Urothelium cell line (cell line): Measurements from ENCODE around the gene TRIP11.

Source experiments
- DNase-seq: peaks from one replicate; pipeline ENCODE4 v3.0.0; 2011; ENCODE audit warnings: low spot score, mixed read lengths
- FAIRE-seq: peaks from 2 replicates; lab custom pipeline; 2011; peaks lifted over from hg19 to GRCh38; lab: Jason Lieb, UNC

TRIP11 gene

DNA sequence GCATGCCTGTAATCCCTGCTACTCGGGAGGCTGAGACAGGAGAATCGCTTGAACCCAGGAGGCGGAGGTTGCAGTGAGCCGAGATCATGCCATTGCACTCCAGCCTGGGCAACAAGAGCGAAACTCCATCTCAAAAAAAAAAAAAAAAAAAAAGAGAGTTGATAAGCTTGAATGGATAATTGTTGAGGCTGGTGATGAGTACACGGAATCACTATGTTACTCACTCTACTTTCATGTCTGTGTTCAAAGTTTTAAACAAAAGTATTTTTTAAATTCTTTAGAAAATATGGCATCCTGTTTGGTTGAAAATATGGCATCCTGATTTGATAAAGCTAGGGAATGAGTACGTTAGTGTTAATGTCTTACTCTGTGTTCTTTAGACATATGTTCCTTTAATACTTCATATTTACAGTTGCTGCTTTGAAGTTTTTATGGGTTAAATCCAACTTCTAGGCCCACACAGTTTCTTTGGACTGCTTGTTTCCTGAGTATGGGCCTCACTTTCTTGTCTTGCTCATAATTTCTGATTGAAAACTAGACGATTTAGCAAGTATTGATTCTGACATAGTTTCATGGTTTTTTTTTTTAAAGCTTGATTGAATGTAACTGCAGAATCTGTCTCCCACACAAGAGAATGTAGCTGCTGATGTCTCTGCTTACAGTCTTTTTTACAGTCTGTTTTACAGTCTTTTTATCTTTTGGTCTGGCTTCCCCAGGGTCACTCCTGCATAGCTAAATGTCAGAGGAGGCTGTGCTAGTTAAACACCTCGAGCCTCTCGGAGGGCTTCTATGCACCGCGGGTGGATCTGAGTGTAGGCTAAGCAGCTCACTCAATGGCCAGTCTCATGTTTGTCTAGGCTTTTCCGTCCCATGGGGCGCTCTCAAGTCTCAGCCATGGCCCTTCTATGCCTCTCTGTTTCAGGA, 78.3 kb downstream of the TRIP11 start:
- no peak for FAIRE-seq
- DNase-seq, result no peak

DNA sequence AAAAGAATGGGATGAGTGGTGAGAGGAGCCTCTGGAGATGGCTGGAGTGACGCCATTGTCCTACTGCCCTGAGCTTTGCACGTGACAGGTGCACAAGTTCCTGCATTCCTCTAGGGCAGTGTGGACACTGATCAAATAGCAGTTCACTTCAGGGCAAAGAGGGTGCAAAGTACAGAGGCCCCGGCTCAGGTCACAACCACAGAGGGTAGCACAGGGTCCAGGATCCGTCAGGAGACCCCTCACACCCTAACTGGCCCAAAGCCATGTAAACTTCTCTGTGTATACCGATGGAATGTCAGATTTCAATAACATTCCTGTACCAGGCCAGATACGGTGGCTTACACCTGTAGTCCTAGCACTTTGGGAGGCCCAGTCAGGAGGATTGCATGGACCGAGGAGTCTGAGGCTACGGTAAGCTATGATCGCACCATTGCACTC, 82.0 kb downstream of the TRIP11 start:
- DNase-seq (no peak), FAIRE-seq (no peak)

GRCh38 chr14:91956616-91957015, 83.2 kb downstream of the TRIP11 start:
- no peak for DNase-seq
- FAIRE-seq, result no peak

GRCh38 chr14:91955168-91955567, 84.7 kb downstream of the TRIP11 start:
- no peak for DNase-seq
- no peak for FAIRE-seq

- no peak for FAIRE-seq
- no peak for DNase-seq
These were observed 86.5 kb downstream of the TRIP11 start for GRCh38 chr14:91953170-91953985.

- FAIRE-seq (no peak), DNase-seq (peak; percentile 68)
These were observed 92.2 kb downstream of the TRIP11 start, which contains the start of gene FBLN5 for GRCh38 chr14:91947475-91948184. TSS of gene FBLN5 (minus strand) at chr14:91947694. CDS start at chr14:91947229, 465 bp downstream.

- FAIRE-seq (no peak), DNase-seq (peak; percentile 18)
These were observed 93.0 kb downstream of the TRIP11 start for GRCh38 chr14:91946622-91947474.

DNA sequence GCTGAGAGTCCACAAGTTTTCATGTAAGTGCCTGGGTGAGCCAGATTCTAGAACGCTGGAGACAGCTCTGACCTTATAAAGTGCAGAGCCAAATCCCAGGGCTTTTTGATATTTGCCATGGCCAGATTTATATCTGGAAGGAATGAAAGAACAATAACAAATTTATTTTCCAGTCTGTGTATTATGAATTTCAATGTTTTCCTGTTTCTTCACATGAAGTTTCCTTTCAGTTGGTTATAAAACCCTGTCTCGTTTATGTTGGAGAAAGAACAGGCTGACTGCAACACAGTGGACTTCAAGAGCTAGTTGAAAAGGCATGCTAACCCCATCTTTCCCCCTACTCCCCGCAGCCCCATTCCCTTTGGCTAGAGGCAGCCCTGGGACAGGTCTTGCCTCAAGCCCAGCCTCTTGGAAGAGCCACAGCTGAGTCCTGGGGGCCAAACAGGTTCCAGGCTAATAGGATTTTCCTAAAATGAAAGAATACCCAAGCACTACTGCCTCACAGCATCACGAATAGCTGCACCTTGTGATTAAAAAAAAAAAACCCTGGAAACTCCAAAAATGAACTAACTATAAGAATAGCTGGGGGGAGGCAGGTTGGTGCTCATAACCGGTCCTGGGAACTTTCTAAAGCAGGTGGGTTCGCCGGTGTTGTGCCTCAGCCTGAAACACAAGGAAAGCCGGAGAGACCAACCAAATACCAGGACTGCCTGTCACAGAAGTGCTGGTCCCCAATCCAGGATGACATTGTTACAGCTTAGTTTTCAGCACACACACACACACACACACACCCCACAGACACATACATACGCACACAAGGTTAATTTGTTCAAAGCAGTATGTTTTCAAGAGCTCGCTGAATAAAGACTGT, 93.9 kb downstream of the TRIP11 start:
- FAIRE-seq (no peak), DNase-seq (no peak)

GRCh38 chr14:91942946-91943345, 96.9 kb downstream of the TRIP11 start:
- FAIRE-seq (no peak), DNase-seq (no peak)

- no peak for FAIRE-seq
- no peak for DNase-seq
These were observed 97.7 kb downstream of the TRIP11 start for GRCh38 chr14:91942128-91942527.

DNA sequence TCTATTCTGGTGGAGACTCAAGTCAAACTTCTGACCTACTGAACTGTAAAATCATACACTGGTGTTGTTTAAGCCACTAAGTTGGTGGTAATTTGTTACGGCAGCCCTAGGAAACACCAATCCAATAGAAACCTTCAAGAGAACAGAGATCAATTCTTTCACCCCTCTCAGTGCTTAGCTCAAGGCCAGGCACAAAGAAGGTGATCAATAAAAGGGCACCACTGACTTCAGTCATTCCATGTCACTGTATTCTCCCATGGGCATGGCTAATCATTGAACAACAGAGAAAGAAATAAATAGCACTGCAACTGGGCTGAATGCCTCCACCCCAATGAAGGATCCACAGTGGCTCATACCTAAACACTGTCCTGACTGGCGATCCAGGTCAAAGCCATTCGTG, 99.7 kb downstream of the TRIP11 start:
- DNase-seq, result no peak
- no peak for FAIRE-seq

DNA sequence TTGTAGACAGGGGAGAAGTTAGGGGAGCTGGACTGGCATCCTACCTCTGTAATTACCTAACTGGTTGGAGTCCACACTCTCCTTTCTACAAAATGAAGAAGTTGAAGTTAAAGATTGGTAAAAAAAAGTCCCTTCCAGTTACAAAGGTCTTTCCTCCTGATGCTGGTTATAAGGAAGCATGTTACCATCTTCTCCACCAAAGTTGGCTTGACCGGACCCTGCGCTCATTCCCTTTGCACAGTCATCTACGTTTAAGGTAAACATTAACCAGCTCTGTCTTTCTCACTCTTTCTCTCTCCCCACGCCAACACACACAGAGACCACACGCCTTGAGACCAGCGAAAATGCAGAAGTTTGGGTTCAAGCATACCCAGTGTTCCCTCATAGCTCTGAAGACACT, 104.3 kb downstream of the TRIP11 start:
- no peak for FAIRE-seq
- DNase-seq, result no peak

DNA sequence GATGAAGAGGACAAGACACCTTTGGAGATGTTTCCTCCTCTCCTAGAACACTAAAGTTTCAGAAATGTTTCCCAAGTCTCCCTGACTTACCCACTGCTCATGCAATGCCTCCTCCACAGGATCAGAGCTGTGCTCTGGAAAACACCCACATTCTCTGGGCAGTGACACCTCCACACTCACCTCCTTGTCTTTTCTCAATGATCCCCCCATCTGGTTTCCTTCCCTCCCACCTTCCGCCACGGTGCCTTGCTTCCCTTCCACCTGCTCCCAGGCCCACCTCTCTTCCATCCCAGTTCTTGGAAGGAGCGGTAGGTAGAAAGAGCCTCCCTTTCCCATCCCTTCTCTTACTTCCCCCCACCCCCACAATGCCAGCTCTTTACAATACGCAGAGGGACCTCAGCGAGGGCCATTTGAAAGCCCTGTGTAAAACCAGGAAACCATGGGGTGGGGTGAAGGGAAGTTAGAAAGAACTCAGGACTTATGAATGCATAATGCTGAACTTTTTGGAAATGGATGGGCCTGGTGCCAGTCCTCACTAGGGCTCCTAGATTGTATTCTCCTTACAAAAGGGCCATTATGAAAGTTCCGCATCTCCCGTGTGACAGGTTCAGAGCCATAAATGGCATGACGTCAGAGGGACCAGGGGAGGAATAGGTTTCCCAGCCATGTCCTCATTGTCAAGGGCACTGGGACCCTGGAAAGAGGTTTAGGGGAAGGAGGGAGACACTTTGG, 105.1 kb downstream of the TRIP11 start:
- FAIRE-seq (no peak), DNase-seq (no peak)

GRCh38 chr14:91931478-91932088, 108.3 kb downstream of the TRIP11 start:
- DNase-seq, result no peak
- FAIRE-seq, result no peak

DNA sequence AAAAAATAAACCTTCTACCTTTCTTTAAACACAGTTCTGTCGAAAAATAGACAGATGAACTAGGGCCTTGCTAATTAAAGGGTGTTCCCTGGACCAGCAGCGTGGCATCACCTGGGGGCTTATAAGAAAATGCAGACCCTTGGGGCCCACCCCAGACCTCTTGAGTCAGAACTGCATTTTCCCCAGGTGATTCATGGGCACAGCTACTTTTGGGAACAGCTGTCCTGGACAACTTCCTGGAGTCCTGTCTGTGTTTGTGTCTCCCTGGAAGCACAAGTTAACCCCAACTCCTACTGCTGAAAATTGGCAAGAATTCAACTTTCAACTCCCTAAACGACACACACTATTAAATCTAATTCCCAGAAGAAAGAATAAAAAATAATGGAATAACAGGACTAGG, 110.2 kb downstream of the TRIP11 start:
- no peak for DNase-seq

GRCh38 chr14:91927800-91928199, 112.1 kb downstream of the TRIP11 start:
- no peak for DNase-seq
- FAIRE-seq, result no peak

More for the DNA sequence above, 110.2 kb downstream of the TRIP11 start:
- FAIRE-seq, result no peak

- DNase-seq, result no peak
- FAIRE-seq, result no peak
These were observed 112.7 kb downstream of the TRIP11 start for GRCh38 chr14:91927191-91927590.
